Measurements from ENCODE around the gene DGKI.

Gene DGKI

GRCh38 chr7:137691566-137691965 lies 155.2 kb downstream of the DGKI start:
- no peak overlapping the region for H3K9ac ChIP-seq (ENCODE audit: low read depth, low read length)
- H3K4me3 ChIP-seq (ENCODE audit: low read depth, low read length) = no peak overlapping the region
- H3K27me3 ChIP-seq (ENCODE audit: control insufficient read depth, insufficient read depth, low read length) = no peaks in the 10 kb centered on the region
- no peaks in the 10 kb centered on the region for H3K36me3 ChIP-seq (ENCODE audit: control insufficient read depth, insufficient read depth, low read length)
- no peaks in the 10 kb centered on the region for H3K9me3 ChIP-seq (ENCODE audit: control insufficient read depth, insufficient read depth, low read length)
- H3K4me1 ChIP-seq (ENCODE audit: control insufficient read depth, insufficient read depth, low read length) = no peaks in the 10 kb centered on the region

- Histone ChIP-seq H3K27me3 (ENCODE audit: control insufficient read depth, insufficient read depth, low read length) (no peaks in the 10 kb centered on the region), H3K4me3 (ENCODE audit: low read depth, low read length) (no peak overlapping the region)
Measured at GRCh38 chr7:137690635-137691034, 156.1 kb downstream of the DGKI start.

GRCh38 chr7:137689761-137690160 lies 157.0 kb downstream of the DGKI start:
- H3K9me3 ChIP-seq (ENCODE audit: control insufficient read depth, insufficient read depth, low read length) = no peaks in the 10 kb centered on the region
- H3K36me3 ChIP-seq (ENCODE audit: control insufficient read depth, insufficient read depth, low read length) = no peaks in the 10 kb centered on the region
- no peak overlapping the region for H3K9ac ChIP-seq (ENCODE audit: low read depth, low read length)
- H3K27me3 ChIP-seq (ENCODE audit: control insufficient read depth, insufficient read depth, low read length) = no peaks in the 10 kb centered on the region
- no peaks in the 10 kb centered on the region for H3K4me1 ChIP-seq (ENCODE audit: control insufficient read depth, insufficient read depth, low read length)
- H3K4me3 ChIP-seq (ENCODE audit: low read depth, low read length) = no peak overlapping the region

More at GRCh38 chr7:137690635-137691034, 156.1 kb downstream of the DGKI start:
- Histone ChIP-seq H3K9me3 (ENCODE audit: control insufficient read depth, insufficient read depth, low read length) (no peaks in the 10 kb centered on the region), H3K4me1 (ENCODE audit: control insufficient read depth, insufficient read depth, low read length) (no peaks in the 10 kb centered on the region), H3K36me3 (ENCODE audit: control insufficient read depth, insufficient read depth, low read length) (no peaks in the 10 kb centered on the region), H3K9ac (ENCODE audit: low read depth, low read length) (no peak overlapping the region)

GRCh38 chr7:137687556-137688265 lies 159.1 kb downstream of the DGKI start:
- Histone ChIP-seq H3K27me3 (ENCODE audit: control insufficient read depth, insufficient read depth, low read length) (no peaks in the 10 kb centered on the region), H3K36me3 (ENCODE audit: control insufficient read depth, insufficient read depth, low read length) (no peaks in the 10 kb centered on the region), H3K9ac (ENCODE audit: low read depth, low read length) (no peak overlapping the region), H3K4me1 (ENCODE audit: control insufficient read depth, insufficient read depth, low read length) (no peaks in the 10 kb centered on the region), H3K4me3 (ENCODE audit: low read depth, low read length) (no peak overlapping the region), H3K9me3 (ENCODE audit: control insufficient read depth, insufficient read depth, low read length) (no peaks in the 10 kb centered on the region)

- Histone ChIP-seq H3K27me3 (ENCODE audit: control insufficient read depth, insufficient read depth, low read length) (no peaks in the 10 kb centered on the region), H3K36me3 (ENCODE audit: control insufficient read depth, insufficient read depth, low read length) (no peaks in the 10 kb centered on the region), H3K4me3 (ENCODE audit: low read depth, low read length) (no peak overlapping the region), H3K9me3 (ENCODE audit: control insufficient read depth, insufficient read depth, low read length) (no peaks in the 10 kb centered on the region), H3K4me1 (ENCODE audit: control insufficient read depth, insufficient read depth, low read length) (no peaks in the 10 kb centered on the region), H3K9ac (ENCODE audit: low read depth, low read length) (no peak overlapping the region)
Measured at GRCh38 chr7:137685433-137686164, 161.2 kb downstream of the DGKI start.

- H3K4me1 ChIP-seq (ENCODE audit: control insufficient read depth, insufficient read depth, low read length) = no peaks in the 10 kb centered on the region
- H3K27me3 ChIP-seq (ENCODE audit: control insufficient read depth, insufficient read depth, low read length) = no peaks in the 10 kb centered on the region
- no peak overlapping the region for H3K9ac ChIP-seq (ENCODE audit: low read depth, low read length)
- H3K9me3 ChIP-seq (ENCODE audit: control insufficient read depth, insufficient read depth, low read length) = no peaks in the 10 kb centered on the region
- H3K4me3 ChIP-seq (ENCODE audit: low read depth, low read length) = no peak overlapping the region
- H3K36me3 ChIP-seq (ENCODE audit: control insufficient read depth, insufficient read depth, low read length) = no peaks in the 10 kb centered on the region
Measured at GRCh38 chr7:137684776-137685175, 162.0 kb downstream of the DGKI start.

- no peaks in the 10 kb centered on the region for H3K27me3 ChIP-seq (ENCODE audit: control insufficient read depth, insufficient read depth, low read length)
- H3K36me3 ChIP-seq (ENCODE audit: control insufficient read depth, insufficient read depth, low read length) = no peaks in the 10 kb centered on the region
- no peak overlapping the region for H3K4me3 ChIP-seq (ENCODE audit: low read depth, low read length)
- no peaks in the 10 kb centered on the region for H3K4me1 ChIP-seq (ENCODE audit: control insufficient read depth, insufficient read depth, low read length)
- no peak overlapping the region for H3K9ac ChIP-seq (ENCODE audit: low read depth, low read length)
- H3K9me3 ChIP-seq (ENCODE audit: control insufficient read depth, insufficient read depth, low read length) = no peaks in the 10 kb centered on the region
Measured at GRCh38 chr7:137684316-137684715, 162.5 kb downstream of the DGKI start.

GRCh38 chr7:137682596-137682995 lies 164.2 kb downstream of the DGKI start:
- H3K36me3 ChIP-seq (ENCODE audit: control insufficient read depth, insufficient read depth, low read length) = no peaks in the 10 kb centered on the region
- no peaks in the 10 kb centered on the region for H3K27me3 ChIP-seq (ENCODE audit: control insufficient read depth, insufficient read depth, low read length)
- H3K4me1 ChIP-seq (ENCODE audit: control insufficient read depth, insufficient read depth, low read length) = no peaks in the 10 kb centered on the region
- no peak overlapping the region for H3K9ac ChIP-seq (ENCODE audit: low read depth, low read length)
- H3K9me3 ChIP-seq (ENCODE audit: control insufficient read depth, insufficient read depth, low read length) = no peaks in the 10 kb centered on the region
- no peak overlapping the region for H3K4me3 ChIP-seq (ENCODE audit: low read depth, low read length)

- Histone ChIP-seq H3K9me3 (ENCODE audit: control insufficient read depth, insufficient read depth, low read length) (no peaks in the 10 kb centered on the region), H3K4me1 (ENCODE audit: control insufficient read depth, insufficient read depth, low read length) (no peaks in the 10 kb centered on the region), H3K4me3 (ENCODE audit: low read depth, low read length) (no peak overlapping the region), H3K36me3 (ENCODE audit: control insufficient read depth, insufficient read depth, low read length) (no peaks in the 10 kb centered on the region), H3K27me3 (ENCODE audit: control insufficient read depth, insufficient read depth, low read length) (no peaks in the 10 kb centered on the region), H3K9ac (ENCODE audit: low read depth, low read length) (no peak overlapping the region)
Measured at GRCh38 chr7:137681657-137682562, 164.9 kb downstream of the DGKI start.

- no peaks in the 10 kb centered on the region for H3K9me3 ChIP-seq (ENCODE audit: control insufficient read depth, insufficient read depth, low read length)
- no peak overlapping the region for H3K4me3 ChIP-seq (ENCODE audit: low read depth, low read length)
- H3K36me3 ChIP-seq (ENCODE audit: control insufficient read depth, insufficient read depth, low read length) = no peaks in the 10 kb centered on the region
- H3K9ac ChIP-seq (ENCODE audit: low read depth, low read length) = no peak overlapping the region
- H3K4me1 ChIP-seq (ENCODE audit: control insufficient read depth, insufficient read depth, low read length) = peaks cover 17% of the 10 kb centered on the region
- H3K27me3 ChIP-seq (ENCODE audit: control insufficient read depth, insufficient read depth, low read length) = no peaks in the 10 kb centered on the region
Measured at GRCh38 chr7:137674551-137675409, 172.0 kb downstream of the DGKI start.

GRCh38 chr7:137674048-137674447 lies 172.7 kb downstream of the DGKI start:
- H3K27me3 ChIP-seq (ENCODE audit: control insufficient read depth, insufficient read depth, low read length) = no peaks in the 10 kb centered on the region
- peaks cover 17% of the 10 kb centered on the region for H3K4me1 ChIP-seq (ENCODE audit: control insufficient read depth, insufficient read depth, low read length)
- H3K36me3 ChIP-seq (ENCODE audit: control insufficient read depth, insufficient read depth, low read length) = no peaks in the 10 kb centered on the region
- H3K9me3 ChIP-seq (ENCODE audit: control insufficient read depth, insufficient read depth, low read length) = no peaks in the 10 kb centered on the region
- no peak overlapping the region for H3K9ac ChIP-seq (ENCODE audit: low read depth, low read length)
- no peak overlapping the region for H3K4me3 ChIP-seq (ENCODE audit: low read depth, low read length)

All from iPS-15b (cell line).